HG02870 (cell line): ENCODE data around the gene FUOM.

Source experiments
- ATAC-seq: cut with Tn5 transposase; IDR thresholded peaks from one replicate; pipeline ENCODE4 v1.9.1; 2021; ENCODE audit warnings: mild to moderate bottlenecking, moderate library complexity; ENCODE audit not compliant: unreplicated experiment

FUOM gene

DNA sequence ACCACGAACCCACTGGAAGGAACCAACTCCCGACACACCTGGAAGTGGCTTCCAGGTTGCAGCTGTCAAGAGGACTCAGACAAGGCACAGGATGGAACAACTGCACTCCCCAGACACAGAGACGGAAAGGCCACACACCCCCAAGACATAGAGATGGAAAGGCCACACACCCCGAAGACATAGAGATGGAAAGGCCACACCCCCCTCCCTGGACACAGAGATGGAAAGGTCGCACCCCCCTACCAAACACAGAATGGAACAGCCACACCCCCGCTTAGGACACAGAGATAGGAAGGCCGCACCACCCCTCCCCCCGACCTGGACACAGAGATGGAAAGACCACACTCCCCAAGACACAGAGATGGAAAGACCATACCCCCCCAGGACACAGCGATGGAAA lies 41.6 kb downstream of the FUOM start:
- ATAC-seq, result no peak

DNA sequence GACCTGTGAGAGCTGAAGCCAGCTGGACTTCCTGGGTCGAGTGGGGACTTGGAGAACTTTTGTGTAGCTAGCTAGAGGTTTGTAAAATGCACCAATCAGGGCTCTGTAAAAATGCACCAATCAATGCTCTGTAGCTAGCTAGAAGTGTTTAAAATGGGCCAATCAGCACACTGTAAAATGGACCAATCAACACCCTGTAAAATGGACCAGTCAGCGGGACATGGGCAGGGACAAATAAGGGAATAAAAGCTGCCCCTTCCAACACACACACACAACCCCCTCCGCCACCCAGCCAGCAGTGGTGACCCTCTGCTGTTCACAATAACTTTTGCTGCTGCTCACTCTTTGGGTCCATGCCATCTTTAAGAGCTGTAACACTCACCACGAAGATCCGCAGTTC lies 42.0 kb downstream of the FUOM start:
- no peak for ATAC-seq

DNA sequence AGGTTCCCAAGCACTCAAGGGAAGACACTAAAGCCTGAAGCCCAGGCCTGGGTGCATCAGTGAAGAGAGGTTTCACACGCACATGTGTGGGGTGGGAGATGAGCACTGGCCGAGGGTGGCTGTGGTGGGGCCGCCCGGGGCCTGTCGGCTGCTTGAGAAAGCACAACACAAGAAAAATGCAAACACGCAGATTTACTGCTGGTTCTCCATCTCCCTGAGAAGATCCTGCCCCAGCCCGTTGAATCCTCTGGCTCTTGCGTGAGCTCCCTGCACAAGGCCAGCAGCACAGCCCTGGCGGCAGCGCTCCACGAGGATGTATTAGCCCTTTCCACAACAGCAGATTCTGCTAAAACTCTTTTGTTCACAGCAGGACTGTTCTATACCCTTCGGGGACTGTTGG lies 42.9 kb downstream of the FUOM start:
- no peak for ATAC-seq

- ATAC-seq, result no peak
Observed at GRCh38 chr10:133313192-133313591, 44.6 kb downstream of the FUOM start.

- ATAC-seq, result no peak
Observed at GRCh38 chr10:133312769-133313145, 45.1 kb downstream of the FUOM start.

DNA sequence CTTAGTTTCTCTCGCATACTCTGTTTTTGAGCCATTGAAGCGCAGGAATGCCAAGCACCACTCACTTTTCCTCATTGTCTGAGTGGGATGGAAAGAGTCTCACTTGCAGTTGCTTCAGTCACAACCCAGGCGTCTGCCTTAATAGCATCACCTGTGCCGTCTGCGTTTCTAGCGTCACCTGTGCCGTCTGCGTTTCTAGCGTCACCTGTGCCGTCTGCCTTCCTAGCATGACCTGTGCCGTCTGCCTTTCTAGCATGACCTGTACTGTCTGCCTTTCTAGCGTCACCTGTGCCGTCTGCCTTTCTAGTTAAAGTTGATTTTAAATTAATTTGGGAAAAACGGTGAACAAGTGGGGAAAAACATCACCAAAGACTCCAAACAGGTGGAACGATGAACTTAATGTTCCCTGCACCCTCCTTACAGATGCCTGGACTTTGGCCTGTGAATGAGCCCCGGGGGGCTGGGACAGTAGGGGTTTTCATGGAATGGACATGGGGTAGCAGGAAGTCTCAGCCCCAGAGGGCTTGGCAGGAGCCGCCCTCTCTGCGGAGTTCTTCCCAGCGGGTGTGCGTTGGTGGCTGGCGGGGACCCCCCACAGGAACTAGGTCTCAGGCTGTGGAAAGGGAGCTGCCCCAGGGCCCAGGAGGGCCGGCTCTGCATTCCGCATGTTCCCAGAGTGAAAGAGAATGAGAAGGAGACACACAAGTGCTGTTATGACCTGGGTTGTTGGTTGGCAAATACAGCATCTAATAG lies 45.6 kb downstream of the FUOM start:
- ATAC-seq, result no peak

DNA sequence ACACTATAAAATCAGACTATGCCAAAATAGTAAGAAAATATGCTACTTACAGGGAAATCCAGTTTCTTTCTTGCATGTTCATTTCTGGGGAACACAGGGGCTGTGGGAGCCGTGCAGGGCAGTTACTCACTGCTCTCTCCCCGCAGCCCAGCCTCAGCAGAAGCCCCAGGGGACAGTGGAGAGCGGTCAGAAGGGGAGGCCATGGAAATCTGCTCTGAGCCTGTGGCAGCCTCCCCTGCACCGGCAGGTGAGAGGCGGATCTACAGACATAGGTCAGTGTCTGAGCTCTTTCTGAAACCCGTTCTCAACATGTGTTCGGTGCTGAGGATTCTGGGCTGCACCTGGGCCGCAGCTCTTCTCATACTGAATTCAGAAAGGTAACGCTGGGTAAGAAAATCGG lies 46.2 kb downstream of the FUOM start:
- ATAC-seq, result no peak

GRCh38 chr10:133310789-133311188 lies 47.0 kb downstream of the FUOM start:
- no peak for ATAC-seq

DNA sequence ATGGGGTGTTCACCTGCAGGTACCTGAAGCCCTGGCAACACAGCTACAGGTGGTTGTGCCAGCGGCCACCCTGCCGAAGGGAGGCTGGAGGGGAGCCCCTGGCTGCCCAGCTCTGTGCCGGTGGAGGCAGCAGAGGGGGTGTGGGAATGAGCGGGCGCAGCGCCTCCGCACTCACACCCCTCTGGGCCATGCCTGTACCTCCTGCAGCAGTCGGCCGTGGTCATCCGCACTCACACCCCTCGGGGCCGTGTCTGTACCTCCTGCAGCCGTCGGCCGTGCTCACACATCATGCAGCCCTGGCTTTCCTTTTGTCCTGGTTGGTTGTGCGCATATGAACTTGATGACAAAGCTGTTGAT lies 47.4 kb downstream of the FUOM start:
- ATAC-seq, result no peak

DNA sequence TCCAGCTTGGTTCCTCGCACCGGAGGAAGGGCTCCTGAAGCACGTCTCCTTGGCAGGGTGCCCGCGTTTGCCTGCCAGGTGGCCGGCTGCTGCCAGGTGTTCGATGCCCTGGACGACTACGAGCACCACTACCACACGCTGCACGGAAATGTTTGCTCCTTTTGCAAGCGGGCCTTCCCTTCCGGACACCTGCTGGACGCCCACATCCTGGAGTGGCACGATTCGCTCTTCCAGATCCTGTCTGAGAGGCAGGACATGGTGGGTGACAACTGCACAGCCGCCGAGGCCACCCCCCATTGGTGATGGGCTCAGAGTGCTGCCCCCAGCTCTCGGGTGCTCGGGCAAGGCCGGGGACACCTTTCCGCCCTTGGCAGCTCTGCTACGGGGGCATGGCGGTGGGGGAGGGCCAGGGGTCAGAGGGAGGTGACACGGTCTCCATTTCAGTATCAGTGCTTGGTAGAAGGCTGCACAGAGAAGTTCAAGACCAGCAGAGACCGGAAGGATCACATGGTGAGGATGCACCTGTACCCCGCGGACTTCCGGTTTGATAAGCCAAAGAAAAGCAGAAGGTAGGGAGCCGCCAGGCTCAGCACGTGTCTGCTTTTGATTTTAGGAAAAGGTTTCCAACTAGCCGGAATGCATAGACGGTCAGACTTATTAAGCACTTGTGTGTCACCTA lies 48.0 kb downstream of the FUOM start:
- no peak for ATAC-seq

- ATAC-seq, result peak; percentile 52
Observed at GRCh38 chr10:133309100-133309719, 48.6 kb downstream of the FUOM start.

- peak; percentile 68 for ATAC-seq
Observed at GRCh38 chr10:133308421-133309099, 49.3 kb downstream of the FUOM start, which contains the start of the genes TUBGCP2 and ZNF511. Gene TUBGCP2 (minus strand): TSS chr10:133308872. CDS start chr10:133302941, 5,931 bp downstream. Gene ZNF511 (plus strand): TSS chr10:133308914. CDS start chr10:133308944, 30 bp downstream.

- ATAC-seq, result peak; percentile 37
Observed at GRCh38 chr10:133307776-133308420, 49.9 kb downstream of the FUOM start.

DNA sequence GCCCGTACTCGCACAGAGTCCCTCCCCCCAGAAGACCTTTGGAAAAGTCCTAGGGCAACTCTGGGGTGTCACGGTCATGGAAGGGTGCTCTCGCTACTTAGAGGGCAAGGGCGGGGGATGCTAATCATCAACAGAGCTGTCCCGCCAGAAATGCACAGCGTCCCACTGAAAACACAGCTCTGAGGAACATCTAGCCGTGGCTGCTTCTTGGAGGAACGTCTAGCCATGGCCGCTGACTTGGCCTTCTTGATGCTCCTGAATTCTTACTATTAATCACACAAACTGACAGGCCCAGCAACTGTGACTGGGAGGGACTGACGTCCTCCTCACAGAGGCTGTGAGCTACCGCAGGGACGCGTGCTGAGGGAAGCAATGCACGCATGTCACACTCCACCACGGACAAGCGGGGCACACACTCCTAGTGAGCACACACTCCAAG lies 50.9 kb downstream of the FUOM start:
- no peak for ATAC-seq

GRCh38 chr10:133306097-133306476 lies 51.7 kb downstream of the FUOM start:
- ATAC-seq, result no peak
